Stimulated activated CD4-positive, alpha-beta T cell treated with anti-CD3 and anti-CD28 coated beads, Interleukin-1b, Interleukin-23, amount 100 ng/mL, for 4 hours (primary cell): ENCODE measurements around the gene RBPJL.

Source experiments
- DNase-seq, 2 donors: peaks; one replicate each; pipeline ENCODE4 v3.0.0-alpha.2; 2020; ENCODE audit warnings: low read depth in 2 of 2

The RBPJL gene

GRCh38 chr20:45361793-45362192, 55.2 kb downstream of the RBPJL start:
- no peak for DNase-seq

GRCh38 chr20:45362804-45363610, 56.4 kb downstream of the RBPJL start, which contains the start of gene SYS1:
SYS1 (plus strand) TSS chr20:45363156; CDS start chr20:45363532, 376 bp downstream.
- DNase-seq = peak; percentile 97 to 99

GRCh38 chr20:45363611-45364492, 57.2 kb downstream of the RBPJL start:
- no peak for DNase-seq

- DNase-seq = no peak
Observed at GRCh38 chr20:45365444-45365970, 58.9 kb downstream of the RBPJL start.

GRCh38 chr20:45366192-45366591, 59.6 kb downstream of the RBPJL start:
- DNase-seq = no peak

GRCh38 chr20:45366631-45367030, 60.0 kb downstream of the RBPJL start:
- no peak for DNase-seq

- no peak for DNase-seq
Observed at GRCh38 chr20:45367126-45367525, 60.5 kb downstream of the RBPJL start.
